ENCODE results near the gene FOXO3B. TPM values are rescaled to one million over a fixed set of nuclear protein-coding genes. Genes with fewer than 3 reads are reported as not detected.

FOXO3B gene
- total RNA-seq = 3.7 and 5.1 TPM in 2 replicates

DNA sequence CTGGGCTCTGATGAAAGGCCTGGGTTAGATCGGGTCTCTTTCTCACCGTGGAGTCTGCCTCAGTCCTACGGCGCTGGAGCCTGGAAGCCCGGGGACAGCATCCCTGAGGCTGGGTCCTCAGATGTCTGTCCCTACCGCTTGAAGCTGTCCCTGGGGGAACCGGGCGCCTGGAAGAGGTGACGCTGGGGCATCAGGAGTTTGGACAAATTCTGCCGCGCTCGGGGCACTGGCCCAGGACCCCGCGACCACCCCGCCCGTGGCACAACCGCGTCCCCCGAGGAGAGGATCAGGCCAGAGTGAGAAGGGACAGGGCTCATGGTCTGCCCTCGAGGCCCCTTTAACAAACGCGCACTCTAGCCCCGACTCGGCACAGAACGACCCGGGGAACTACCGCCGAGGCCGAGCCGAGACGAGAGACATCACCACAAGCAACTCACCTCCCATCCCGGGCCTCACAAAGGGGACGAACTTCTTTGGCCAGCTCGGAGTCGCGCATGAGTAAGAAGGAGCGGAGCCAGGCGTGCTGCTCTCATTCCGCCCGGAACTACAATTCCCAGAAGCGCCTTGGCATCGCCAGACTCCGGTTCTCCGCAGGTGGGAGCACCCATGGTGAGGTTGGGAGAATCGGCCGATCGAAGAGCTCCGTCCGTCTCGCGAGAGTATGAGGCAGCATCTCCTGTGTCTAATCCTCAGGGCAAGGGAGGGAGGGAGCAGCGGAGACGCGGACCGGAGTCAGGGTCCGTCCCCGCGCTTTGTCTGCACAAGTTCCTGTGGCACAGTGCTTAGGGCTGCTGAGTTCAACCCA, at the start of gene FOXO3B:
Gene FOXO3B (minus strand): TSS at position 548 of the 805 bp plus-strand sequence. CDS start 663 bp downstream, outside the sequence.

GRCh38 chr17:18644291-18644690, 37.8 kb downstream of the FOXO3B start, which contains the start of gene TBC1D28:
TSS of gene TBC1D28 (minus strand) at chr17:18644391. CDS start at chr17:18641352, 3,039 bp downstream.

Other genes starting within 250 kb of the FOXO3B start
- not detected in 2 replicates for gene LGALS9C, start 205.5 kb downstream of the FOXO3B start, total RNA-seq
- gene TBC1D28, start 37.9 kb downstream of the FOXO3B start, total RNA-seq = not detected in 2 replicates
- gene FBXW10, start 61.7 kb upstream of the FOXO3B start, total RNA-seq = under 0.01 and 0.12 TPM in 2 replicates
- 99.5 and 131 TPM in 2 replicates for gene TVP23B, start 98.9 kb upstream of the FOXO3B start, total RNA-seq
- gene PRPSAP2, start 175.8 kb upstream of the FOXO3B start, total RNA-seq = 50.6 and 50.9 TPM in 2 replicates